H1 (cell line): ENCODE measurements around the gene KATNIP. TPM values are rescaled to one million over a fixed set of nuclear protein-coding genes. Genes with fewer than 3 reads are reported as not detected.

Experiments
- ATF2 ChIP-seq: IDR thresholded peaks from 2 replicates; pipeline ENCODE4 v1.6.1; 2012; ENCODE audit warnings: low read length, inconsistent platforms
- SP4 ChIP-seq: IDR thresholded peaks from 2 replicates; pipeline ENCODE4 v1.6.1; 2012; ENCODE audit warnings: low read length, inconsistent platforms
- polyA plus RNA-seq, 7 experiments: library from polyadenylated mRNA; depleted of rRNA in 3 of 7; stranded (reverse) in 5 of 7; unstranded in 2 of 7; fragments of >200 nt in 5 of 7; fragments of 200-250 nt in 2 of 7; gene quantifications; 1 replicate in 5 of 7; 2 replicates in 1 of 7; 4 replicates in 1 of 7; pipeline versions ENCODE4 v1.2.1 to v1.2.3, GENCODE V29; 2011 to 2013; ENCODE audit warnings: missing spikeins in 2 of 7, mixed read lengths in 2 of 7
- total RNA-seq: library from RNA; stranded (reverse); fragmentation: NEBNext Ultra II Directional; extraction: Animal tissue kit (Norgen Biotek cat#: 25700); gene quantifications from 2 replicates; pipeline ENCODE4 v1.2.1, GENCODE V29; 2021

KATNIP gene
- total and polyA plus RNA-seq, 2 of the 8 experiments (the other 6 are each of a cell fraction or from before 2014, with no cell fraction given) = 7.9 to 20.0 TPM

DNA sequence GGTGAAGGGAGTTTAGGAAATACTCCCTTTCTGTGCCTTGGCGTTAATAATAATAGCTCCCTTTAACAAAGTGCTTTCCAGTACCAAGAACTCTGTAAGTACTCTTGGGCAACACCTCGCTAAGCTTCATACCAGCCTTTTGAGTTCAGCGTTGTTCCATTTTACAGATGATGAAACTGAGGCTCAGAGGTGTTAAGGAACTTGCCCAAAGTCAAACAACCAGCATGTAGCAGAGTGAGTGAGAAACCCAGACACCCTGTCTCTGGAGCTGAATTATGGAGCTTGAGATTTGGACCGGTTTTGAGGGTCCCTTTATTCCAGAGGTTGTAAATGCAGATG is 607 bp downstream of the KATNIP start (continued):
- TF ChIP-seq ATF2 = no peak
- no peak for TF ChIP-seq SP4
